NB4 (cell line): Measurements from ENCODE around the gene CAMSAP1.

ENCODE experiments used
- CTCF ChIP-seq: IDR thresholded peaks from one replicate; pipeline ENCODE4 v1.5.1; 2012; ENCODE audit warnings: low read depth, low read length
- MAX ChIP-seq: IDR thresholded peaks from 2 replicates; pipeline ENCODE4 v1.6.1; 2011; ENCODE audit warnings: low read depth, low read length
- MYC ChIP-seq: IDR thresholded peaks from 2 replicates; pipeline ENCODE4 v1.6.1; 2011; ENCODE audit warnings: low read depth, low read length
- POLR2A ChIP-seq: IDR thresholded peaks from 2 replicates; pipeline ENCODE4 v1.6.1; 2011; ENCODE audit warnings: mild to moderate bottlenecking; ENCODE audit not compliant: insufficient read length; ENCODE audit errors: extremely low read depth

GRCh38 chr9:135876936-135877335 lies 30.4 kb downstream of the CAMSAP1 start:
- TF ChIP-seq CTCF (no peak), POLR2A (no peak), MAX (no peak), MYC (no peak)
